SK-N-SH treated with all-trans-retinoic acid at 6 μM for 48 hours (cell line): Measurements from ENCODE around the gene TRAPPC1.

Source experiments
- ATAC-seq: fragments of 200-7000 bp; cut with Tn5 transposase; 3 replicates; pipeline ENCODE4 v1.9.1; 2020; ENCODE audit warnings: mild to moderate bottlenecking, moderate library complexity
- ARNTL ChIP-seq: fragments of 450-650 bp; formaldehyde crosslinking; IDR thresholded peaks from 2 replicates; pipeline ENCODE4 v1.5.0; 2020; ENCODE audit warnings: low read depth, mild to moderate bottlenecking, moderate library complexity, borderline replicate concordance
- BACH2 ChIP-seq: fragments of 250-450 bp; sonication (Bioruptor Pico); IDR thresholded peaks from 2 replicates; pipeline ENCODE4 v1.9.0; 2021; ENCODE audit warnings: mild to moderate bottlenecking, borderline replicate concordance
- CREB5 ChIP-seq: fragments of 250-450 bp; sonication (Bioruptor Pico); IDR thresholded peaks from 2 replicates; pipeline ENCODE4 v1.5.1; 2020; ENCODE audit warnings: low read depth, mild to moderate bottlenecking, moderate library complexity
- CSDC2 ChIP-seq: fragments of 250-450 bp; sonication (Bioruptor Pico); IDR thresholded peaks from 2 replicates; pipeline ENCODE4 v1.5.0; 2020; ENCODE audit warnings: mild to moderate bottlenecking, moderate library complexity
- CSRNP3 ChIP-seq: fragments of 250-450 bp; sonication (Bioruptor Pico); IDR thresholded peaks from 2 replicates; pipeline ENCODE4 v1.5.1; 2021; ENCODE audit warnings: mild to moderate bottlenecking, moderate library complexity
- ESRRG ChIP-seq: fragments of 250-450 bp; sonication (Bioruptor Pico); IDR thresholded peaks from 2 replicates; pipeline ENCODE4 v1.6.1; 2021; ENCODE audit warnings: mild to moderate bottlenecking
- GLIS3 ChIP-seq: fragments of 250-450 bp; sonication (Bioruptor Pico); IDR thresholded peaks from 2 replicates; pipeline ENCODE4 v1.5.0; 2020; ENCODE audit warnings: mild to moderate bottlenecking, moderate library complexity
- ISL1 ChIP-seq: fragments of 250-450 bp; sonication (Bioruptor Pico); IDR thresholded peaks from 2 replicates; pipeline ENCODE4 v2.1.2; 2022; ENCODE audit warnings: mild to moderate bottlenecking, moderate library complexity
- OSR1 ChIP-seq: fragments of 250-450 bp; sonication (Bioruptor Pico); IDR thresholded peaks from 2 replicates; pipeline ENCODE4 v1.8.0; 2022; ENCODE audit warnings: moderate library complexity, mild to moderate bottlenecking, inconsistent platforms
- PATZ1 ChIP-seq: fragments of 250-450 bp; sonication (Bioruptor Pico); IDR thresholded peaks from 2 replicates; pipeline ENCODE4 v1.8.0; 2020; ENCODE audit warnings: mild to moderate bottlenecking, moderate library complexity, borderline replicate concordance
- POU6F1 ChIP-seq: fragments of 250-450 bp; sonication (Bioruptor Pico); IDR thresholded peaks from 2 replicates; pipeline ENCODE4 v1.8.0; 2021; ENCODE audit warnings: low read depth, mild to moderate bottlenecking, moderate library complexity, borderline replicate concordance
- PPARA ChIP-seq: fragments of 250-450 bp; sonication (Bioruptor Pico); IDR thresholded peaks from 2 replicates; pipeline ENCODE4 v1.5.0; 2020; ENCODE audit warnings: mild to moderate bottlenecking, borderline replicate concordance
- RARB ChIP-seq: fragments of 250-450 bp; sonication (Bioruptor Pico); IDR thresholded peaks from 2 replicates; pipeline ENCODE4 v1.8.0; 2021; ENCODE audit warnings: mild to moderate bottlenecking, moderate library complexity
- TCF4 ChIP-seq: fragments of 250-450 bp; sonication (Bioruptor Pico); IDR thresholded peaks from 2 replicates; pipeline ENCODE4 v1.8.0; 2021; ENCODE audit warnings: mild to moderate bottlenecking, moderate library complexity, borderline replicate concordance
- TOX ChIP-seq: fragments of 250-450 bp; sonication (Bioruptor Pico); IDR thresholded peaks from 2 replicates; pipeline ENCODE4 v1.8.0; 2021; ENCODE audit warnings: mild to moderate bottlenecking, moderate library complexity, borderline replicate concordance
- ZC3H10 ChIP-seq: fragments of 250-450 bp; sonication (Bioruptor Pico); IDR thresholded peaks from 2 replicates; pipeline ENCODE4 v1.5.1; 2021; ENCODE audit warnings: mild to moderate bottlenecking, moderate library complexity
- ZFP3 ChIP-seq: fragments of 250-450 bp; sonication (Bioruptor Pico); IDR thresholded peaks from 2 replicates; pipeline ENCODE4 v1.5.0; 2020; ENCODE audit warnings: mild to moderate bottlenecking, moderate library complexity
- ZFP30 ChIP-seq: fragments of 450-650 bp; formaldehyde crosslinking; IDR thresholded peaks from 2 replicates; pipeline ENCODE4 v1.5.0; 2022; ENCODE audit warnings: mild to moderate bottlenecking, moderate library complexity
- ZNF565 ChIP-seq: fragments of 450-650 bp; formaldehyde crosslinking; conservative IDR thresholded peaks from 2 replicates; pipeline ENCODE4 v1.5.0; 2020; ENCODE audit warnings: low read depth, mild to moderate bottlenecking, moderate library complexity
- ZNF70 ChIP-seq: fragments of 450-650 bp; formaldehyde crosslinking; IDR thresholded peaks from 2 replicates; pipeline ENCODE4 v1.5.0; 2020; ENCODE audit warnings: mild to moderate bottlenecking, moderate library complexity
- ZNF8 ChIP-seq: fragments of 450-650 bp; formaldehyde crosslinking; IDR thresholded peaks from 2 replicates; pipeline ENCODE4 v1.5.0; 2020; ENCODE audit warnings: mild to moderate bottlenecking, moderate library complexity

TRAPPC1 gene

GRCh38 chr17:7909089-7909488 lies 22.7 kb downstream of the TRAPPC1 start:
- TF ChIP-seq OSR1 (CRISPR knock-in tag) (no peak), TOX (no peak), ZC3H10 (CRISPR knock-in tag) (no peak)
- ATAC-seq = no peak

- ATAC-seq = no peak
- TF ChIP-seq PPARA (no peak), ZFP30 (CRISPR knock-in tag) (no peak), ESRRG (no peak), ARNTL (CRISPR knock-in tag) (no peak)
Measured at GRCh38 chr17:7903154-7904103, 28.3 kb downstream of the TRAPPC1 start.

- TF ChIP-seq ZFP30 (CRISPR knock-in tag) = no peak
- TF ChIP-seq ZFP3 = no peak
- no peak for TF ChIP-seq ZNF8 (CRISPR knock-in tag)
- no peak for TF ChIP-seq CSDC2 (CRISPR knock-in tag)
- no peak for TF ChIP-seq ZNF565 (CRISPR knock-in tag)
- TF ChIP-seq PPARA = no peak
- ATAC-seq = peak; percentile 90
Measured at GRCh38 chr17:7897773-7898172, 34.0 kb downstream of the TRAPPC1 start.

- ATAC-seq = no peak
Measured at GRCh38 chr17:7897090-7897489, 34.7 kb downstream of the TRAPPC1 start.

GRCh38 chr17:7894866-7895265 lies 36.9 kb downstream of the TRAPPC1 start:
- TF ChIP-seq ARNTL (CRISPR knock-in tag) = no peak
- no peak for TF ChIP-seq BACH2 (CRISPR knock-in tag)
- no peak for TF ChIP-seq POU6F1 (CRISPR knock-in tag)
- TF ChIP-seq PPARA = no peak
- no peak for TF ChIP-seq ZNF8 (CRISPR knock-in tag)
- TF ChIP-seq ZNF565 (CRISPR knock-in tag) = no peak
- no peak for ATAC-seq

More at GRCh38 chr17:7897090-7897489, 34.7 kb downstream of the TRAPPC1 start:
- no peak for TF ChIP-seq ZFP3
- TF ChIP-seq, all 23 proteins: peak for 0

- no peak for TF ChIP-seq ZNF70 (CRISPR knock-in tag)
- no peak for TF ChIP-seq RARB (CRISPR knock-in tag)
- no peak for TF ChIP-seq ISL1 (CRISPR knock-in tag)
- TF ChIP-seq ZFP3 = no peak
- TF ChIP-seq POU6F1 (CRISPR knock-in tag) = no peak
- no peak for TF ChIP-seq GLIS3 (CRISPR knock-in tag)
- TF ChIP-seq PPARA = no peak
- no peak for TF ChIP-seq CSRNP3 (CRISPR knock-in tag)
- TF ChIP-seq CREB5 (CRISPR knock-in tag) = no peak
- no peak for TF ChIP-seq ZC3H10 (CRISPR knock-in tag)
- TF ChIP-seq TCF4 (CRISPR knock-in tag) = no peak
- no peak for TF ChIP-seq PATZ1 (CRISPR knock-in tag)
- no peak for TF ChIP-seq ESRRG
- TF ChIP-seq ZNF8 (CRISPR knock-in tag) = no peak
- no peak for TF ChIP-seq ZNF565 (CRISPR knock-in tag)
- ATAC-seq = no peak
Measured at GRCh38 chr17:7894226-7894625, 37.5 kb downstream of the TRAPPC1 start.
